ENCODE data around the gene SEC11A.
A peak's percentile ranks its signal among the peaks of the same experiment; 100 is the strongest.
"Not testable (repeated sequence)": the region's sequence is repeated elsewhere in the genome, so short reads cannot be mapped to it uniquely, and the experiment has no call there.

SEC11A gene

DNA sequence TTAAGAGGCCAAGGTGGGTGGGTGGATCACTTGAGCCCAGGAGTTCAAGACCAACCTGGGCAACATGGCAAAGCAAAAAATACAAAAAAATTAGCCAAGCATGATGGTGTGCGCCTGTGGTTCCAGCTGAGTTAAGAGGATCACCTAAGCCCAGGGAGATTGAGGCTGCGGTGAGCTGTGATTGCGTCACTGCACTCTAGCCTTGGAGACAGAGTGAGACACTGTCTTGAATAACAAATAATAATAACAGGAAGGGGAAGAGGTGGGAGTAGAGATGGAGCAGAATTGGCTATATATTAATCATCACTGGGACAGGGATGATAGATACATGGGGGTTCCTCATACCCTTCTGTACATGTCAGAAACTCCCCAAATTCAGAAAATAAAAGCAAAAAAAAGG is 34.1 kb downstream of the SEC11A start:
- DNase-seq (ENCODE audit: low spot score): peak; percentile 49

DNA sequence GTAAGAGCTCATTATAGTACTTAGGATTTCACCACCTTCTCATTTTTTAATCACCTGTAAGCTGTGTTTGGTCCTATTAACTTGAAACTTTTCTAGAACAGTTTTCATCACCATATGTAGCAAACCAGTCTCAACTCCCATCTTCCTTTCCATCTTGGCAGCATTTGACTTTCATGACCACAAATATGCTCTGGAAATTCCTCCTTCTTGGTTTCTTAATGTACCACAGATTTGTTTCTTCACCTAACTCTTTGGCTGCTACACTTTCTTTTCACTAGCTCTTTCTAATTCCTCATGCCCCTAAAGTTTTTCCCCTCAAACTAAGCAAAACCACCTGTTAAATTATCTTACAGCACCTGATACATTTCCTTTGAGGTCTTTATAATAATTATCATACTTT is 44.7 kb downstream of the SEC11A start:
- no peak for DNase-seq (ENCODE audit: low spot score)

DNA sequence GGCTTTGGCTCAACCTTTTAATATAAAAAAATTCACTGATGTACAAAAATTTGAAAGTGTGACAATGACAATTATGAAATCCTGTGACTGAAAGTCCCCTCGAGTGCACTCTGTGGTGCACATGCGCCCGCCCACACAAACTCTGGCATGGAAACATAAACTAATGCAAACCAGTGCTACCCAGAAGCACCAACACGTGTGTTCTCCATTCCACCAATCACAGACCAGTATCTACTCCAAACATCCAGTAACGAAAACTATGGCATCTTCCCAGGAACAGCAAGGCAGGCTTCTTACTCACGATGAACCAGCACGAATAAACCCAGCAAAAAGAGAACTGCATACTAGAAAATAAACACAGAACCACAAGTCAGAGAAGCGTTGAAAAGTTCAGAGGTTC is 46.2 kb downstream of the SEC11A start:
- no peak for DNase-seq (ENCODE audit: low spot score)

DNA sequence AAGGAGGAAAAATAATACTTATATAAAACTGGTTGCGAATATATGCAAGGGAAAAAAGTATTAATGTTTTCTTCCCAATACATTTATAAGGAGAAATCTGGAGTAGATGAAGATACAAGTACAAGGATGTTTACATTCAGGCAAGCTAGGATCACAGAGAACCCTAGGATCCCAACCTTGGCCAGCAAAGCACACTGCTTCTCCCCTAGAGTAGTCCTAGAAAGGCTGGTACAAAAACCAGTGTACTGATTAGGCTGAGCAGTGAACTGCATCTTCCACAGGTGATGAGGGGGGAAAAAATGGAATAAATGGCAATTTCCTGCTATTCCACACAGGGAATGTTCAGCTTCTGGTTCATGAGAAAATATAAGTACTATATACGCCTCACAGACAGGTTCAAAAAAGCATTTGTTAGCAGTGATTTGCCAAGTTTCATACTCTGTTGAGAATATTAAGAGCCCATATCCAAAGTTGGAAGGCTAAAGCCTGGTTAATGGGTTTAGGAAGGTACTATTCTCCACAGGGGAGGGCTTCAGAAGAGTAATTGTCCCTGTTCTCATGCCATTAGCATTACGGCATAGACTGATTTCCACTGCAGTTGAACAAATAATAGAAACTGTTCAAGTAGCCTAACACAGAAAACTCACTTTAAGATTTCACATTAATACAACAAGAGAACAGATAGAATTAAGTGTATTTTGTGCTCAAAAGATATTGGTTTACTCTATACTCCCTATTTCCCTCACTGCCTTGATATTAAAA is 47.5 kb downstream of the SEC11A start:
- DNase-seq (ENCODE audit: low spot score): no peak

DNA sequence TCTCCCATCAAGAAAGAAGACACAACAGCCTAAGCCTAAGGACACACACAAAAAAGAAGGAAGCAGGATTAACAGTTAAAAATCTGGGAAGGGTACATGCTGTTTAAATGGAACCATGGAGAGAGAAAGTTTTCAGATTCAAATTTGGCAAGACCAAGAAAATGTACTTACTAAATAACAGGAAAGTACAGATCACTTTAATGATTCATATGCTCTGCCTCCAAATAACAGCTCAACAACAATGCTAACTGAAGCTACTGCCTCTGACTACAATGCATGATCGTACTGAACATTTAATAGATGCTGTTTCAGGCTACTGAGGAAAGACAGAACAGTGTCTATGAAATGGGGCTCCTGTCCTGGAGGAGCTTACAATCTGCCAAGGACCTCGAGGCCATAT is 49.6 kb downstream of the SEC11A start:
- no peak for DNase-seq (ENCODE audit: low spot score)

DNA sequence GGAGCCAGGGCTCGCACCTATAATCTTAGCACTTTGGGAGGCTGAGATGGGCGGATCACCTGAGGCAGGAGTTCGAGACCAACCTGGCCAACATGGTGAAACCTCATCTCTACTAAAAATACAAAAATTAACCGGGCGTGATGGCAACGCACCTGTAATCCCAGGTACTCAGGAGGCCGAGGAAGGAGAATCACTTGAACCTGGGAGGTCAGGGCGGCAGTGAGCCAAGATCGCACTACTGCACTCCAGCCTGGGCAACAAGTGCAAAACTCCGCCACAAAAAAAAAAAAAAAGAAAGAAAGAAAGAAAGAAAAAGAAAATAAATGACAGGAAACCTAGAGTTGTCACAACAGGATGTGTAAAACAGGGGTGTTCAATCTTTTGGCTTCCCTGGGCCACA is 54.9 kb downstream of the SEC11A start:
- DNase-seq (ENCODE audit: low spot score): no peak

DNA sequence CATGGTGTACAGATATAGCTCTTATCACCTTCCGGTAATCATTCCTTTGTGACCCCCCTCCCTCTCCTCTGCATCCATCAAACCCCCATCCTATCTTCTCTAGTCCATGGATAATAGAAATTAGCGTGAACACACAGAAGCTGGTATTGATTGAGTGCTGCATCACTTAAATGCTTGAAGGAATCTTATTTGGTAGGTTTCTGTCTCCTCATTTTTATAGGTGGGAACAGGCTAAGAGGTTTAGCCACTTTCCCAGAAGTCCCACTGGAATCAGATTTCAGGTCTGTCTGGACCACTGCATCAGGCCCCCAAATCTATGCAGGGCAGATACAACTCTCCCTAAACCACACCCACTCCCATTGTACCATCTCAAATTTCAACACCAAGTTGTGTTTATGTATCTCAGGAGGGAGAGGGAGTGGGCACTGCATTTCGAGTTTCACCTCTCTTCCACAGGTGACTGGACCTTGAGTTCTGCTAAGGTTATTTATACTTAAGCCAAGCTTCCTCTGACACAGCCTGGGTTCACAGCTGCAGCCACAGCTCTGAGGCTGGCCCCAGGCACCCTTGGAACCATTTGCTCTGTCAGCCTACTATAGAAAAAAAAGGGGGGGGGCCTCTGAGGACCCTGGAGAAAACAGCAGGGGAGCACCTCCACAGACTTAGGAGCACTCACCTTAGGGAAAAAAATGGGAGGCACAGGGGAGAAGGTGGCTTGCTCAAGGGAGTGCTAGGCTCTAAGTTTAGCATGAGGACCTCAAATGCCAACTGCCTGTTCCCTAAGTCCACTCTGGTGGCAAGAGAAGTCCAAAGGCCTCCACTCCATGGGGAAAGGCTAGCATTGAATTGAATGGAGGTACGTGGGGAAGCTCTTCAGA is 55.8 kb downstream of the SEC11A start:
- DNase-seq (ENCODE audit: low spot score): no peak

DNA sequence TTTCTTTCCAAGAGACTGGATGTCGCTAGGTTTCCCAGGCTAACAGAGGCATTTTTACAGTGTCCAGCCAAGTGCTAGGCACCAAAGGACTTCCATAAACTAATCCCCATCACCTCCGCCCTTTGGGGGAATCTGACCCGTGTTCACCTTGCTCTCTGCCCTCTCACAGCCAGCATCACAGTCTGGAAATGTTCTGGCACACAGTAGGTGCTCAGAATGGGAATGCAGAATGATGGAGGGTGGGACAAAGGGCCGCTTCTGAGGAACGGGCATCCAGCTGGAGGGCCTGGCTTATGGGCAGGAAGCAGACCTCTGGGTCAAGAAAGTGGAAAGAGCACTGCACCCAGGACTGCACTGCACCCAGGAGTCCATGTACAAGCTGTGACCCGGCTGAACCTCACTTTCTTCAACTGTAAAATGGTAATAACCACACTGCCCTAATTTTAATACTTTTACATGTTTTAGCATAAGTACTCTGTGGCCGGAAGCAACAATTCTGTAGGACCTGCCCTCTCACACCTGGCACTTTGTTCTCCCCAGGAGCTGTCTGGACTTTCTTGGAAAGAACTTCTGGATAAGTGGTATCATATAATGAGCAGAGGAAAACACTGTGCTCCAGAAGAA is 57.0 kb downstream of the SEC11A start:
- DNase-seq (ENCODE audit: low spot score): no peak

DNA sequence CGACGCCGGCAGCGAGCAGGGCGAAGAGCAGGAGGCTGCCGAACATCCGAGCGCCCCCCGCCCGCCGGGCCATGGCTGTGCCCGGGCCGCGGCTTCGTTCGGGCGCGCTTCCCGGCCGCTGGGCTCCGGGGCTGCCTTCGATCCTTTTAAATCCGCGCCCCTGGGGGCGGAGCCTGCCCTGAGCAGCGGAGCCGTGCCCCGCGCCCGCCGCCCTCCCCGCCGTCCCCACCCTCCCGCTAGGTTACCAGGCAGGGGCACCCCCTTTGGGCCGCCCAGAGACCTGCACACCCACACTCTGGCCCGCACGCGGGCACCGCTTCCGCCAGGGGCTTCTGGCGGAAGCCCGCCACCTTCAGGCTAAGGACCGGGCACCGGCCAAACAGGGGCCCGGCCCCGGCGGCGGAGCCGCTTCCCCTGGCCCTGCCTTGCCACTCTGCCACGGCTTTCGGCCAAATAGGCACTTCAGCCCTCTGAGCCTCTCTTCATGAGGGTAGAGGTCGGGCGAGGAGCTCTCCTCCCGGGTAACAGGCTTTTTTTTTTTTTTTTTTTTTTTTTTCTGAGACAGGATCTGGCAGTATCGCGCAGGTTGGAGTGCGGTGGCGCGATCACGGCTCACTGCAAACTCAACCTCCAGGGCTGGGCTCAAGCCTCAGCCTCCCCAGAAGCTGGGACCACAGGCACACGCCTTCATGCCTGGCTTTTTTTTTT is 57.7 kb downstream of the SEC11A start, which contains the start of gene NMB:
NMB (minus strand) TSS at position 120 of the 708 bp plus-strand sequence; CDS start at position 73, 47 bp downstream.
- peak; percentile 86 for DNase-seq (ENCODE audit: low spot score)

DNA sequence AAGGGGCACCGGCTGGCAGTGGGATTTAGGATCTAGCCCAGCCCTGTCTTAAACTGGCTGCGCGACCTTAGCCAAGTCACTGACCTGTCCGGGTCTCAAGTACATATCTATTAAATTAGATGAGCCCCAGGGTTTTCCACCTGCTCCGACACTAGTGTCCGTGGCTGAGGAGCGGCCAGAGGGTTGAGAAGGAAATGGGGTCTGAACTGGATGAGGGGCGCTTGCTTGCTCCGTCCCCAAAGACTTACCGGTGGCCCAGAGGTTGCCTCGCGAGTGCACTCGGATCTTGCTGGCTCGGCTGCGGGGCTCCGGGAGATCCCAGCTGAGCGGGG is 58.2 kb downstream of the SEC11A start:
- DNase-seq (ENCODE audit: low spot score): no peak

DNA sequence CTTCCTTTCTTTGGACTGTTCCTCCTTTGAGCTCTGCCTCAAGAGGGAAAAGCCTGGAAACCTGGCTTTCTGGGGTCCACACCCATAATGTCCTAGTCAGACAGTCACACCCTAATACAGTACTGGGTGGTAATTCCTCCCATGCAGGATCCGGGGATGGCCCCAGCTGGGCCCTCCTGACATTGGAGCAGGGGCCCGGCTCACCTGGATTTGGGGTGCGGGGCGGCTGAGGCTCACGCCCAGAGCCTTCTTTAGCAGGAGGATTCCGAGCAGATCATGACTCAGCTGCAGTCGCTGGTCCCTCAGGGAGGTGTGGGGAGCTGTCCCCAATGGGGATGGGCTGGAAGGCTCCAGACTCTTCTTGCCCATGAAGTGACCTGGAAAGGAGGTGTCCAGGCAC is 59.0 kb downstream of the SEC11A start:
- no peak for DNase-seq (ENCODE audit: low spot score)

DNA sequence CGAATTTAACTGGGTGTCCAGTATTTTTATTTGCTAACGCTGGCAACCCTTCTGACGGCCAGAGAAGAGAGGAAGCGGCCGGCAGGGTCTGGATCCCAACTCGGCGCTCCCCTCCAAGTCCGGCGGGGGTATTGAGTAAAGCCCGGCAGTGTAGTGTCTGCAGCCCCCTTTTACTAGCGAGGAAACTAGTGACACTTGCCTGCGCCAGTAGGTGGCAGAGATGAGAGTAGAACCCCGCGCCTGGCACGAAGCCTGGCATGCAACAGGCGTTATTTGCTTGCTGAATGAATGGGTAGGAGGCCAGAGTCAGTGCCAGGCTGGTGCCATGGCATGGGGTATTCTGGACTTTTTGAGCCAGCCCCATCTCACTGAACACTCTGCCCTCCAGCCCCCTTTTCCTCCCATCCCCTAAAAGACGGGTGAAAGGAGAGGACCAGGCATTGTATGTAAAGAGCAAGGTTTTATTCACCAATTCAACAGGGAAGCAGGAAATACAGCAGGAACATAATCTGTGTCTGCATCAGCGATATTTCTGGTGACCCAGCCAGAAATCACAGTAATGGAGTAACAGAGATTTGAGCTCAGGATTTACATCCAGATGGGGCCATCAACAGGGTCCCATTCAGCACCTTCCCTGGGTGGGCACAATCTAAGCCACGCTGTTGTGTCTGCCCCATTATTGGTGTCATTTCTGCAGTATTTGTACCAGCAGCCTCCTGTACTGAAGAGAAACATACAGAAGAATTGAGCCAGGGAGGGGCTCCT is 61.1 kb downstream of the SEC11A start:
- DNase-seq (ENCODE audit: low spot score): peak; percentile 81

DNA sequence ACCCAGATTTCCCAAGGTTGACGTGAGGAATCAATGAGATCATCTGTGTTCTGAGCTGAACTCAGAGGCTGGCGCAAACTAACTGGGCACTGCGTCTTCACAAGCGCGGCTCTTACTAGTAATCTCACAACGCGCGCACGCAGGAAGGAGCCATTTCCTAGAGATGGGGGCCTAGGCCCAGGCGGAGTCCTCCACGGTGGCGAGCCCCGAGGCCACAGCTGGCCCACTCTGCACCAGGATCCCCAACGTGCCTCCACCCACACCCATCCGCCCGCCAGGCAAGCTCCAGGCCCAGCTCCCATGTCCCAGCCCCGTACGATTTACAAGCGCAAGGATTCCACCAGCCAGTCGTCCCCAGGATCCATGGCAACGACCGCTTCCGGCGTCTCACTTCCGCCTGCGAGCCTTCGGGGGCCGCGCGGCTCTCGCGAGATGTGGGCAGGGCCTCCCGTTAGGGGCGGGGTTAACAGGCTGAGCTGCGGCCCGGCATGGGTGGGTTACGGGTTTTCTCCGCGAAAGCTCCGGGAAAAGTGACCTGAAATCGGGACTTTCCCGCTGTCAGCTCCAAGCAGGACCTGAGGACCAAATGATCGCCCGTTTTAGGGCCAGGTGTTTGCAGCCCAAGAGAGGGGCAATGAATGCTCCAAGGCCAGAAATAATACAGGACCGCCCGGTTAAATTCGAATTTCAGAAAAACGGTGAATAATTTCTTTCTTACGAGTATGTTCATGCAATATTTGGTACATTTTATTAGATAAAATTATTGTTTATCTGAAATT is 61.8 kb downstream of the SEC11A start, which contains the start of gene WDR73:
WDR73 (minus strand) TSS at position 374 of the 779 bp plus-strand sequence; CDS start at position 365, 9 bp downstream.
- peak; percentile 96 for DNase-seq (ENCODE audit: low spot score)

DNA sequence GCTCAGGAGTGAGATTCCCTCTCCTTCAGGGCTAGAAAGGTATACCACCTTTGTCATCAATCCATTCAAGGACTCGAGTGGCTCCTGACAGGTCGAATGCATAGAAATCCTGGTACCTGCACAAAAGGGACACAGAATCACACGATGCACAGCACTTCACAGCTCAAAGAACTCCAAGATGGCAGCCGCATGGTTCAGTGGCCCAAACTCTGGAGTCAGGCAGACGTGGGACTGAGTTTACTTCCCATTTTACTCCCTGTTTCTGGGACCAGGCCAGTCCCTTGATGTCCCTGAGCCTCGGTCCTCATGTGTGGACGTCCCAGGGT is 62.4 kb downstream of the SEC11A start:
- DNase-seq (ENCODE audit: low spot score): no peak

DNA sequence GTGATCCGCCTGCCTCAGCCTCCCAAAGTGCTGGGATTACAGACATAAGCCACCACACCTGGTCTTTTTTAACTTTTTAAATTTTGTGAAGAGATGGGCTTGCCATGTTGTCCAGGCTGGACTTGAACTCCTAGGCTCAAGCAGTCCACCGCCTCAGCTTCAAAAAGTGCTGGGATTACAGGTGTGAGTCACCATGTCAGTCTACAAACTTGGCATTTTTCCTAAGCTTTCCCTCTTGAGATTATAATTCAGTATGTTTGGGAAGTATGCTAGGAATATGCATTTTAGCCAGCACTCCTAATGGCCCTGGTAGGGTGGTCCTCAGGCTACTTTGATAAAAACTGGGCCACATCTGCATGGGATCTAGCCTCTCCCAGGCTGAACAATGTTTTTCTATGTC is 66.2 kb downstream of the SEC11A start:
- no peak for DNase-seq (ENCODE audit: low spot score)

DNA sequence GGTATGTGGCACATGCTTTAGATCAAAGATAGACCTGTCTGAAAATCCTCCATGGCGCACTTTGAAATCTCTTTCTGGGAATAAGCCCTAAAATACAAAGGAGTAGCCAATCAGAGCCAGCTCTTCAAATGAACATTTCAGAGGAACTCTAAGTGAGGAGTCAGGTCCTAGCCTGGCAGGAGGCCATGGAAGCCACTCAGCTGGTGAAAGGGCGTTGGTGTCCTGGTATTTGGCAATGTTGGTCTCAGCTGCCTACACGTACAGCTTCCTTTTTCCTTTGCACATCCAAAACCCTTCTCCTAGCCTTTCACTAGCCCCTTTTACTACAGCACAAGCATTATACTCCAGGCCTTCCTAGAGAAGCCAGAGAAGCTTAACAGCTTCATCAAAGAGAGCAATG is 67.4 kb downstream of the SEC11A start:
- DNase-seq (ENCODE audit: low spot score): no peak

DNA sequence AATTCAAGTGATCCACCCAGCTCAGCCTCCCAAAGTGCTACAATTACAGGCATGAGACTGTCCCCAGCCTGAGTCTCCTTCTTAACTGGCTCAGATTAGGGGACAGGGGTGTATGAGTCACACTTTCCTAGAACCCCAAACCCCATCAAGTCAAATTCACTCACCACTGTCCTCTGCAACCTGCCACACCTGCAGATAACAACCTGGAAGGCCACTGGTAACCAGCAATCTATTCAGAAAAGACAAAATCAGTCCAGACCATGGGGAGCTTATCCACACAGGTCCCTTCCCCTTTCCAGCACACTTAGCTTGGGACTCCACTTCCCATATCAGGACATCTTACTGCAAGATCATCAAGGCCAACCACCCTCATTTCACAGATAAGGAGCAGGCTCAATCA is 68.2 kb downstream of the SEC11A start:
- no peak for DNase-seq (ENCODE audit: low spot score)

DNA sequence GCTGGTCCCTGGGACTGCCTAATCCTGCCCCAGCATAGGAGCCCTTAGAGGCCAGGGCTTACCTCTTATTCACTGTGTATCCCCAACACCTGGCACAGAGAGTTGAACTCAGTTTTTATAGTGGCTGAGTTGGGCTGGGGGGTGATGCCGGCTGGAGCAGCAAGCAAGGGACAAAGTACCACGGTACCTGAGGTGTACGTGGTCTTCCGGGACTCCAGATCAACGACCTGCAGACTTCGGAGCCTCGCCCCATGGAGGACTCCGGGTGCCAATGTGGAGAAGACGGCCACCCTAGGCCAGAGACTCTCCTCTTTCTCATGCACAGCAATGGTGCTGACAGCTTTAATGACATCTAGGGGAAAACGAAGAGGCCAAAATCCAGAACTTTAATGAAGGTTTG is 69.9 kb downstream of the SEC11A start:
- no peak for DNase-seq (ENCODE audit: low spot score)

DNA sequence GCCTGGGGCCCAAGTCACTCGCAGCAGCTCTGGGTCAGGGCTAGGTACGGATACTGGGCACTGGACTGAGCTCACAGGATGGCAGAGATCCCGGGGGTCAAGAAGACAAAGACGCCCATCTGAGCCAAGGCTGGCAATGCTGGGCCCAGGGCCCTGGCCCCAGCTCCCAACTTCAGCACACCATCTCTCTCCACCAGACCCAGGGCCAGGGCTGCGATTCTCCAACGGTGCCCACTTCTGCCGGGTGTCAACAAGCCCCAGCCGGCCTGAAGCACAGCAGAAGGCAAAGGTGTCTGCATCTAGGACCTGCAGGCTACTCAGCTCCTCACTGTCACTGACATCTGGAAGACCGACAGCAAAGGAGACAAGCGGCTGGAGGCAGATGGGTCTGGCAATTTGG is 70.4 kb downstream of the SEC11A start:
- DNase-seq (ENCODE audit: low spot score): no peak

DNA sequence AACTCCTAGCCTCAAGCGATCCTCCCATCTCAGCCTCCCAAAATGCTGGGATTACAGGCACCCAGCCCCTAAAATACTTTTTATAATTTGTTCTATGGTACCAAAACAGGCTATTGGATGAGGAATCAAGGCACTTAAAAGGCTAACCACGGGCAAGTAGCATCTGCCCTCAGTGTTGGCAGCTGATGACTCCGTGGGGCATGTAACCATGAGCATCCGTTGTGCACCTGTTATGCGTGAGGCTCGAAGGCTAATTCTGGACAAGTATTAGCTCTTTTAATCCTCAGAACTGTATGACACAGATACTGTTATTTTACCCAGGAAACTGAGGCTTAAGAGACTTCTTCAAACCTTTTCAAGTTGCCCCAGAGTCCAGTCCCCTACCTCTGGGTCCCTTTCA is 72.1 kb downstream of the SEC11A start:
- no peak for DNase-seq (ENCODE audit: low spot score)

DNA sequence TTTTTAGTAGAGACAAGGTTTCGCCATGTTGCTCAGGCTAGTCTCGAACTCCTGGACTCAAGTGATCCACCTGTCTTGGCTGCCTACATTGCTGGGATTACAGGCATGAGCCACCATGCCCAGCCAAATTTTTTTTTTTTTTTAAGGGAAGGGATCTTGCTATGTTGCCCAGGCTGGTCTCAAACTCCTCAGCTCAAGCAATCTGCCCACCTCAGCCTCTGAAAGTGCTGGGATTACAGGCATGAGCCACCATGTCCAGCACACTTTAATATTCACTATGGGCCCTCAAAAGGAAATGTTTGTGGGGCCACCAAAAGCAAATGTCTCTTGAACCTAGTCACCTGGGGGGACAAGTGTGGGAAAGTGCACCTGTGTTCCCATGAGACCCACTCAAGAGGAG is 73.3 kb downstream of the SEC11A start:
- DNase-seq (ENCODE audit: low spot score): not testable (repeated sequence)

All from CD4-positive, alpha-beta T cell treated with Interleukin-2 at 100 ng/mL for 4 hours (primary cell).